IPS DF 6.9 (cell line): Measurements from ENCODE around the gene WDR36.

ENCODE experiments used
- DNase-seq: peaks from one replicate; pipeline ENCODE4 v3.0.0-alpha.2; 2013; ENCODE audit warnings: low read depth, low spot score
- H3K27ac ChIP-seq: one replicate; pipeline ENCODE4 v1.5.1; 2013; ENCODE audit warnings: low read length, control low read depth
- H3K27me3 ChIP-seq: 2 replicates; pipeline ENCODE4 v1.6.1; 2013; ENCODE audit warnings: mild to moderate bottlenecking, low read length; ENCODE audit not compliant: control insufficient read depth, insufficient read depth
- H3K36me3 ChIP-seq: 2 replicates; pipeline ENCODE4 v1.6.1; 2013; ENCODE audit warnings: low read length; ENCODE audit not compliant: control insufficient read depth, insufficient read depth
- H3K4me1 ChIP-seq: 2 replicates; pipeline ENCODE4 v1.6.1; 2013; ENCODE audit warnings: low read length; ENCODE audit not compliant: control insufficient read depth, insufficient read depth
- H3K4me3 ChIP-seq: 2 replicates; pipeline ENCODE4 v1.5.1; 2013; ENCODE audit warnings: mild to moderate bottlenecking, low read length
- H3K9me3 ChIP-seq: 2 replicates; pipeline ENCODE4 v1.6.1; 2013; ENCODE audit warnings: low read length, inconsistent platforms; ENCODE audit not compliant: control insufficient read depth, insufficient read depth
- WGBS: extraction: QIAGEN DNeasy Blood & Tissue Kit; methylation state at CpG from one replicate; pipeline ENCODE4 v1.1.7; 2013; ENCODE audit warnings: mixed read lengths, missing lambda C conversion rate; ENCODE audit not compliant: insufficient read length, insufficient coverage; 5-methylcytosine and 5-hydroxymethylcytosine counted together

WDR36 gene

DNA sequence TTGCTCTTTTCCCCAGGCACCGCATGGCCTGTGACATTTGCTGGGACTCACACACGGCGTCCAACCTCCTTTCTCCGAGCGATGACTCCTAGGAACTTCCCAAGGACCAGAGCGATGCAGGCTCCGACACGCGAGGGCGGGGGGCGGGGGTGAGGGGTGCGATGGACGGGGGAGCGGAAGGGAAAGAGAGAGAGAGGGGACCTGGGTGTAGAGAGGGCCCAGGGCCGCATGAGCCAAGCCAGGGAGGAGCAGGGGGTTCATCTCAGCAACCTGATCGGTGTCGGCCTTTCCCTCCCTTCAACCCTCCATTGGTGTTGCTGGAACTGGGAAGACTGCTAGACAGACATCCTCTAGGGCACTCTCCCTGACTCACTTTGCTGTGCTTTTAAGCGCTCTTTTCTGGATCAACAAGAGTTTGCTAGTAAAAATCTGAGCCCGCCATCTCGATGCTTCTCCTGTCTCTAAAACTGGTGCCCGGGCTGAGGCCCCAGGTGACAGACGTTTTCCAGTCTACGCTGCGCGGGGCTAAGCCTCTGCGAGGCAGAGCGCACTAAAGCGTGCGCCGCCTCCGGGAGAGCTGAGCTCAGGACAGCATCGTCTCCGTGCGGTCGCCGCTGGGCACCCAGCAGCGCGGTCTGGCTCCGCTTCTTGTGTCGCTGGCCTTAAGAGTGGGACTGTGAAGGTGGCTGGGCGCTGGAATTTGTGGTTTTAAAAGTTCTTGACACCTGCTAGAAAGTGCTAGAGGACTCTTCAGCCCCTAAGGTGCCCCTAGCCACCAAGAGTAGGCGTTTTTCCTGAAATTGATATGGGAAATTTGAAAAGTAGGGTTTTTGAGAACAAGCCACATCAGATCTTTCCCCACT is 21.6 kb upstream of the WDR36 start:
- no peak for DNase-seq
- no CpG with 5 or more reads among the region's 42 CpGs for WGBS
- Histone ChIP-seq H3K36me3 (no peaks in the 10 kb centered on the region), H3K4me3 (peak overlapping the region; percentile 6; the same call in 1 of the 2 replicates), H3K27me3 (peaks cover 34% of the 10 kb centered on the region; the same call in 1 of the 2 replicates), H3K4me1 (peaks cover 1% of the 10 kb centered on the region), H3K27ac (no peak overlapping the region), H3K9me3 (no peaks in the 10 kb centered on the region)

DNA sequence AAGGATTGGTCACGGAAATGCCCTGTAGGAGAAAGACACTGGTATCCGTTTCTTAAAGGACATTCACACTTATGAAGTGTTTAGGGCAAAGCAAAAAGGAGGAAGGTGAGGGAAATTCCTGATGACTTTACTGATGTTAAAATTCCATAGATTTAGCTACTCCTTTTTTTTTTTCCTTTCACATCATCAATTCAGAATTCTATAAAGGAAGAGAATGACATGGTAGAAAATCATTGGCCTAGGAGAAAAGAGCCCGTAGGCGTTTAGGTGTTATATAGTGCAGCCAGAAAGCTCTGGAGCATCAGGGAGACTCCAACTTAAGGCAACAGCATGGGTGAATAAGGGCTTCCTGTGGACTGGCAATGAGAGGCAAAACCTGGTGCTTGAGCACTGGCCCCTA is 20.7 kb upstream of the WDR36 start, which contains the start of gene TSLP:
Gene TSLP (plus strand): TSS at position 301 of the 400 bp plus-strand sequence. CDS start 178 bp downstream, outside the sequence.
- no peaks in the 10 kb centered on the region for H3K9me3 ChIP-seq
- peaks cover 34% of the 10 kb centered on the region; the same call in 1 of the 2 replicates for H3K27me3 ChIP-seq
- no peak within 1 kb of the TSS for H3K27ac ChIP-seq
- no peak for DNase-seq
- WGBS: no CpG with 5 or more reads among the region's 4 CpGs
- H3K36me3 ChIP-seq: no peaks in the 10 kb centered on the region
- H3K4me1 ChIP-seq: peaks cover 1% of the 10 kb centered on the region
- H3K4me3 ChIP-seq: peak within 1 kb of the TSS; percentile 6; the same call in 1 of the 2 replicates

DNA sequence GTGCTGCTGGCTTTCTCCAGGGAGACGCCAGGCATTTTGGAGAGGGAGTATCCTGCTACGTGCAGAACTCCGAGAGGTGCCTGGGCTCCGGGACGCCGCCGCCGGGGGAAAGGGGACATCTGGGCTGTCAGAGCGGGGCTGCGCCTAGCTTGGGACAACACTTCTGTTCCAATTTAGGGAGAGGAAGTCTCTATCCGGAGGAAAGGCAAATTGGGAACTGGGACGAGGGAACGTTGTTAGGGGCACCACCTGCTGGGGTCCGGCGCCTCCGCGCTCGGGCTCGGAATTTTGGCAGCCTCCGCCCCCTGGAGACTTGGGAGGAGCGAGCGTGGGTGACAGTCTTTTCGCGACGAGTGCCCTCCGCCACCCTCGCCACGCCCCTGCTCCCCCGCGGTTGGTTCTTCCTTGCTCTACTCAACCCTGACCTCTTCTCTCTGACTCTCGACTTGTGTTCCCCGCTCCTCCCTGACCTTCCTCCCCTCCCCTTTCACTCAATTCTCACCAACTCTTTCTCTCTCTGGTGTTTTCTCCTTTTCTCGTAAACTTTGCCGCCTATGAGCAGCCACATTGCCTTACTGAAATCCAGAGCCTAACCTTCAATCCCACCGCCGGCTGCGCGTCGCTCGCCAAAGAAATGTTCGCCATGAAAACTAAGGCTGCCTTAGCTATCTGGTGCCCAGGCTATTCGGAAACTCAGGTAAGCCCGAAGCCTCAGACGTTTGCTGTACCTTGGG is 19.0 kb upstream of the WDR36 start:
- WGBS: no CpG with 5 or more reads among the region's 44 CpGs
- no peaks in the 10 kb centered on the region for H3K36me3 ChIP-seq
- DNase-seq: no peak
- H3K27ac ChIP-seq: no peak overlapping the region
- peak overlapping the region; percentile 61; the same call in 1 of the 2 replicates for H3K4me3 ChIP-seq
- no peaks in the 10 kb centered on the region for H3K9me3 ChIP-seq
- H3K27me3 ChIP-seq: peaks cover 34% of the 10 kb centered on the region; the same call in 1 of the 2 replicates
- peaks cover 1% of the 10 kb centered on the region for H3K4me1 ChIP-seq

DNA sequence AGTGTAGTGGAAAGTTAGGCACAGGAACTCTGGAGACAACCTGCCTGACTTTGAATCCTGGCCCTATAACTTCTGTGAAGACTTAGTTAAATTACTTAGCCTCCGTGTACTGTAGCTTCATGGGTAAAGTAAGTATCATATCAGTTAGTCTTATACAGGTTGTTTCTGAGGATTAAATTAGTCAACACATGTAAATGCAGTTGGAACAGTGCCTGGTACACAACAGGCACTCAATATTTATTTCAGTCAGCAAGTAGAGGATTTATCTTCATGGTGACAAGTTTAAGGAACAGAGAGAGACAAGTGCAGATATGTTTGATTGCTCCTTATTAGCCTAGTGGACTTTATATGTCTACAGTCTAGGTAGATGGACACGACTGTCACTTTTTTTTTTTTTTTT is 17.9 kb upstream of the WDR36 start:
- H3K4me3 ChIP-seq: no peak overlapping the region
- no CpG with 5 or more reads among the region's 2 CpGs for WGBS
- H3K4me1 ChIP-seq: peaks cover 1% of the 10 kb centered on the region
- DNase-seq: no peak
- H3K36me3 ChIP-seq: no peaks in the 10 kb centered on the region
- H3K9me3 ChIP-seq: no peaks in the 10 kb centered on the region
- H3K27me3 ChIP-seq: peaks cover 33% of the 10 kb centered on the region; the same call in 1 of the 2 replicates
- H3K27ac ChIP-seq: no peak overlapping the region

DNA sequence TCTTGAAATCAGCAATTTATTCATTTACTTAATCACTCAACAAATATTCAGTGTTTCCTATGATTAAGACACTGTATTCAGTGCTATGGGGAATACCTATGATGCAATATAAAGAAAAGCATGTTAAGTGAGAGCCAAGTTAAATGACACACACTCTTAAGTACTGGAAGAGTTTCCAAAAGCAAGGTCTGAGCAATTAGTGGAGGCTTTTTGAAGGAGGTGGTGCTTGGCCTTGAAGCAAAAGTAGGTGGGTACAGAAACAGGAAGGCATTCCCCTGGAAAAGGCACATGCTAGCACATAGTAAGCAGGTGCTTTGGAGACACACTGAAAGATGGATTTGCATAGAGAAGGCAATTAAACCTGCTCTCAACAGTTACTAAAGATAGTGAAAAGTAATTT is 16.6 kb upstream of the WDR36 start:
- Histone ChIP-seq H3K9me3 (no peaks in the 10 kb centered on the region), H3K36me3 (no peaks in the 10 kb centered on the region), H3K27me3 (peaks cover 24% of the 10 kb centered on the region; the same call in 1 of the 2 replicates), H3K4me1 (peaks cover 1% of the 10 kb centered on the region), H3K27ac (no peak overlapping the region), H3K4me3 (no peak overlapping the region)
- DNase-seq: no peak

DNA sequence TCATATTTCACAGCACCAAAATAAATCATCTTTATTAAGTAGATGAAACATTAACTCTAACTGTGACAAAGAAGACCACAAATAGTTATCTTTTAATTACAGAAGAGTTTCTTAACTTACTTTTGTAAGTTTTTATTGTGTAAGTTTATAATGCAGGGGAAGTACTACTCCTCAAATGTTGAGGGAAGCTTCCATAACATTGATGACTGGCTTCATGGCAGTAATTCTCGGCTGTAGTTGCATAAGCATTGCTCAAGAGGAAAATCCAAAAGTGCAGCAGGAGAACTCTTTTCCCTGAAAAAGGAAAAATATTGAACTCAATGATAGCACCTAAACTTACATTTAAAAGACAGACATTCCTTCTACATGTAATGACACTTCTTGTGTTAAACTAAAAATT is 16.1 kb upstream of the WDR36 start:
- Histone ChIP-seq H3K27ac (no peak overlapping the region), H3K4me1 (peaks cover under 1% of the 10 kb centered on the region; the same call in 1 of the 2 replicates), H3K36me3 (no peaks in the 10 kb centered on the region), H3K4me3 (no peak overlapping the region), H3K27me3 (peaks cover 18% of the 10 kb centered on the region; the same call in 1 of the 2 replicates), H3K9me3 (no peaks in the 10 kb centered on the region)
- no CpG with 5 or more reads among the region's 1 CpG for WGBS
- DNase-seq: no peak

DNA sequence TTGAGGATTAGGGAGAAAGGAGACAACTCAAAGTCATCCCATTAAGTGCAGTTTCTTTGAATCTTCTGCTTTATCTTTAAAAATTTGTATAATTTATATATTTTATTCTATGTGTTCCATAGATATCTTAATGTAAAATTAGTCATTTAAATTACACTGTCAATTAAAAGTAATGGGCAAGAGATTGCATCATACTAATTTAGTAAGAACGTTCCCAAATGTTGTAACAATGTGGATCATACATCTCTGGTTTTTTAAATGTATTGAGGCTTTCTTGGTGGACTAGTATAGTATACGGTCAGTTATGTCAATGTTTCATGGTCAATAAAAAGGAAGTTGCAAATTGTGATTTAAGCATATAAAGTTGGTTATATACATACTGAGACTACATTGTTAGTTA is 14.5 kb upstream of the WDR36 start:
- Histone ChIP-seq H3K27ac (no peak overlapping the region), H3K9me3 (no peaks in the 10 kb centered on the region), H3K4me1 (no peaks in the 10 kb centered on the region), H3K36me3 (no peaks in the 10 kb centered on the region), H3K27me3 (peaks cover 5% of the 10 kb centered on the region; the same call in 1 of the 2 replicates), H3K4me3 (no peak overlapping the region)
- DNase-seq: no peak
- WGBS: no CpG with 5 or more reads among the region's 2 CpGs

DNA sequence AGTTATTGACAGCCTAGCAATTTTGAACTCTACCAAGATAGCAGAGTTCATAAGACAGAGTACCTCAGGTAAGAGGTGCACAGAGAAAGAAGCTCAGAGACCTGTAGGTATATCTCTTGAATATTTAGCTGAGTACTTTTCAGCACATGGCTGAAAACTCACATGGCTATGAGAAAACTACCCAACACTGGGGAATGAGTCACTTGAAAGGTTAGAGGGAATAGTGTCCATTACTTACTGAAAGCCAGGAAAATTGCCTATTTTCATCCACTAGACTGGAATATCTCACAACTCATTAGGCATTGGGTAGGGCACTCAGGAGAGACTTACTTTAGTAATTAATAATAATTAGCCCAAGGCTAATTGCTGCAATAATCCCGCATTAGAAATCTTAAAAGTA is 12.3 kb upstream of the WDR36 start:
- DNase-seq: no peak
- Histone ChIP-seq H3K4me1 (no peaks in the 10 kb centered on the region), H3K27me3 (no peaks in the 10 kb centered on the region), H3K9me3 (no peaks in the 10 kb centered on the region), H3K36me3 (no peaks in the 10 kb centered on the region), H3K27ac (no peak overlapping the region), H3K4me3 (no peak overlapping the region)
- no CpG with 5 or more reads among the region's 1 CpG for WGBS

DNA sequence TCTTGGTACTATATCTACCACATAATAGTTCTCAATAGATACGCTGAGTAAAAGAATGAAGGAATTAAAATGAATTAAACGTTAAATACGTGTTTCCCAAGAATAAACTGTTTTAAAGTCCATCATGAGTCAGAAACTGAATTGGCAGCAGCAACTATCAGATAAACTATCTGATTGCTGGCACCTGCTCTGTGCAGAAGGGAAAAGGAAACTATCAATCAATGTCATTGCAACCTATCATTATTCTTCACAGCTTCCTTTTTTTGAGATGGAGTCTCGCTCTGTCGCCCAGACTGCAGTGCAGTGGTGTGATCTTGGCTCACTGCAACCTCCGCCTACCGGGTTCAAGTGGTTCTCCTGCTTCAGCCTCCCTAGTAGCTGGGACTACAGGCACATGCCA is 8.8 kb upstream of the WDR36 start:
- no peak for DNase-seq
- Histone ChIP-seq H3K9me3 (no peaks in the 10 kb centered on the region), H3K27ac (no peak overlapping the region), H3K27me3 (no peaks in the 10 kb centered on the region), H3K4me3 (no peak overlapping the region), H3K4me1 (no peaks in the 10 kb centered on the region), H3K36me3 (no peaks in the 10 kb centered on the region)
- WGBS: no CpG with 5 or more reads among the region's 7 CpGs

DNA sequence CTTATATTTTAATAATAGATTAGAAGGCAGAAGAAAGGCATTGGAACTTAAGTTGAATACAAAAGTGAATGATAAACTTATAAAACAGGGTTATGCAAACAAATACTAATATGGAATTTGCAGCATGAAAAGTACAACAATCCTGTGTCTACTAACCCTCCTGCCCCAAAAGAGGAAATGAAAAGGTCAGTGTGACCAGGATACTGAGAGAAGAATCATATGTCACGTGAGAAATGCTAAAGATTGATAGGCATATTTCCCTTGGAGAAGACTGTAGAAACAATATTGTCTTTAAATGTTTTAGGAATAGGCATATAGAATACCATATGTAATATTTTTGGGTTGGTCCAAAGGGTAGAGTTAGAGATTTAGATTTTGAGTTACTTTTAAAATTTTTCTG is 3.8 kb downstream of the WDR36 start:
- WGBS: no CpG with 5 or more reads among the region's 1 CpG
- H3K36me3 ChIP-seq: no peaks in the 10 kb centered on the region; the same call in 1 of the 2 replicates
- no peaks in the 10 kb centered on the region for H3K4me1 ChIP-seq

More for the DNA sequence above, 3.8 kb downstream of the WDR36 start:
- H3K4me3 ChIP-seq: no peak overlapping the region
- no peak for DNase-seq
- no peak overlapping the region for H3K27ac ChIP-seq
- peaks cover 2% of the 10 kb centered on the region; the same call in 1 of the 2 replicates for H3K27me3 ChIP-seq
- no peaks in the 10 kb centered on the region; the same call in 1 of the 2 replicates for H3K9me3 ChIP-seq
